COLO829 (cell line): ENCODE measurements around the gene SAP130.

ENCODE experiments used
- DNase-seq: peaks from one replicate; pipeline ENCODE4 v3.0.0; 2012; ENCODE audit warnings: low spot score

The SAP130 gene

GRCh38 chr2:128026448-128027277, 1.2 kb downstream of the SAP130 start:
- no peak for DNase-seq

- DNase-seq = no peak
Observed at GRCh38 chr2:128024816-128025215, 3.0 kb downstream of the SAP130 start.

- no peak for DNase-seq
Observed at GRCh38 chr2:128017561-128017960, 10.3 kb downstream of the SAP130 start.

- DNase-seq = no peak
Observed at GRCh38 chr2:128016620-128017019, 11.2 kb downstream of the SAP130 start.

- no peak for DNase-seq
Observed at GRCh38 chr2:128012698-128013097, 15.2 kb downstream of the SAP130 start.

GRCh38 chr2:128008074-128008672, 19.7 kb downstream of the SAP130 start:
- no peak for DNase-seq

GRCh38 chr2:128004509-128004908, 23.4 kb downstream of the SAP130 start:
- DNase-seq = no peak

- DNase-seq = no peak
Observed at GRCh38 chr2:128003463-128003862, 24.4 kb downstream of the SAP130 start.

GRCh38 chr2:127996160-127996559, 31.7 kb downstream of the SAP130 start:
- DNase-seq = no peak

GRCh38 chr2:127995725-127996124, 32.1 kb downstream of the SAP130 start:
- no peak for DNase-seq

- DNase-seq = no peak
Observed at GRCh38 chr2:127993659-127994058, 34.2 kb downstream of the SAP130 start.

GRCh38 chr2:127991742-127992141, 36.1 kb downstream of the SAP130 start:
- no peak for DNase-seq

GRCh38 chr2:127986548-127987079, 41.2 kb downstream of the SAP130 start:
- DNase-seq = no peak

- no peak for DNase-seq
Observed at GRCh38 chr2:127985735-127986134, 42.1 kb downstream of the SAP130 start.

- no peak for DNase-seq
Observed at GRCh38 chr2:127985026-127985734, 42.7 kb downstream of the SAP130 start.

GRCh38 chr2:127984551-127984950, 43.3 kb downstream of the SAP130 start:
- no peak for DNase-seq

GRCh38 chr2:127969446-127969845, 58.4 kb downstream of the SAP130 start:
- no peak for DNase-seq

GRCh38 chr2:127968610-127969339, 59.1 kb downstream of the SAP130 start:
- no peak for DNase-seq

GRCh38 chr2:127961729-127962128, 66.1 kb downstream of the SAP130 start:
- DNase-seq = no peak

GRCh38 chr2:127957240-127957639, 70.6 kb downstream of the SAP130 start:
- DNase-seq = no peak

GRCh38 chr2:127954857-127955256, 73.0 kb downstream of the SAP130 start:
- DNase-seq = no peak

- no peak for DNase-seq
Observed at GRCh38 chr2:127953849-127954248, 74.0 kb downstream of the SAP130 start.
